GM18520 (cell line): Measurements from ENCODE around the gene ZNF71.

ENCODE experiments used
- ATAC-seq: cut with Tn5 transposase; IDR thresholded peaks from one replicate; pipeline ENCODE4 v1.9.1; 2021; ENCODE audit not compliant: unreplicated experiment

The ZNF71 gene

DNA sequence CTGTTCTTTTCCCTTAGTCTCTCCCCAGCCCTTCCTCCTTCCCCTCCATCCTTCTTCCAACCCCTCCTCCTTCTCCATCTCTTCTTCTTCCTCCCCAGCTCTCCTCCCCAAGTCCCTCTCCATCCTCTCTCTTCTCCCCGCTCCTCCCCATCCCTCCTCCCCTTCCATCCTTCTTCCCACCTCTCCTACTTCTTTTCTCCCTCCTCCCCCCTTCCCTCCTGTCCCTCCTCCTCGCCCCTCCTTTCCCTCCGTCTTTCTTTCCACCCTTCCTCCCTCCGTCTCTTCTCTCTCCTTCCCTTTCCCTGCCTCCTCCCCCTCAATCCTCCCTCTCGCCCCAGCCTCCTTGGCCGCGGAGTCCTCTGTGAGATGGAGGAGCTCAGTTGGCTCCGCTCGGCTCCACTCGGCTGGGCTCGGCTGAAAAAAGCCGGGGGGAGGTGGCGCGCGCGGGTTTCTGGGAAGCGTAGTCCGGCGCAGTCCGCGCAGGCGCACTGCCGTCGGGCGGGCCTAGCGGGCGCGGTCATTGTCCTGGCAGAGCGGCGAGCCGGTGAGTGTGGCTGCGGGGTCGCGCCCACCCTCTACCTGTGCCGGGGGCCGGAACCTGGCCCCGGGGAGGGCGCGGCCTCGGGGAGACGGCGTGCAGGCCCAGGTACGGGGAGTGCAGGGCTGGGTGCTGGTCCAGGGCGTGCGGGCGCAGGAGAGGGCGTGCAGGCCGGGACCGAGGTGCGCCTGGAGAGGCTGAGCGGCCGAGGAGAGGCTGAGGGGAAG lies at the start of gene ZNF71:
ZNF71 (plus strand) TSS at position 520 of the 765 bp plus-strand sequence. CDS start 6,257 bp downstream, outside the sequence.
- peak; percentile 67 for ATAC-seq

DNA sequence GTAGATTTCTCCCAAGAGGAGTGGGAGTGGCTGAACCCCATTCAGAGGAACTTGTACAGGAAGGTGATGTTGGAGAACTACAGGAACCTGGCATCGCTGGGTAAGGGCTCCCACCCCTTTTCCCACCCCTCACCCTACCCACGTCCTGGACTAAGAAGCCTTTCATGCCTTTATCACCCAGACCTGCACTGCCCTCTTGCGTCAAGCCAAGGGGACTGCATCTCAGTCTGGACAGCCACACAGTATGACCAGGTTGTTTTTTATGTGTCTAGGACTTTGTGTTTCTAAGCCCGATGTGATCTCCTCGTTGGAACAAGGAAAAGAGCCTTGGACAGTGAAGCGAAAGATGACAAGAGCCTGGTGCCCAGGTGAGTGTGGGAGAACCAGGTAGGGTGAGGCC lies 47.6 kb upstream of the ZNF71 start:
- ATAC-seq = no peak

DNA sequence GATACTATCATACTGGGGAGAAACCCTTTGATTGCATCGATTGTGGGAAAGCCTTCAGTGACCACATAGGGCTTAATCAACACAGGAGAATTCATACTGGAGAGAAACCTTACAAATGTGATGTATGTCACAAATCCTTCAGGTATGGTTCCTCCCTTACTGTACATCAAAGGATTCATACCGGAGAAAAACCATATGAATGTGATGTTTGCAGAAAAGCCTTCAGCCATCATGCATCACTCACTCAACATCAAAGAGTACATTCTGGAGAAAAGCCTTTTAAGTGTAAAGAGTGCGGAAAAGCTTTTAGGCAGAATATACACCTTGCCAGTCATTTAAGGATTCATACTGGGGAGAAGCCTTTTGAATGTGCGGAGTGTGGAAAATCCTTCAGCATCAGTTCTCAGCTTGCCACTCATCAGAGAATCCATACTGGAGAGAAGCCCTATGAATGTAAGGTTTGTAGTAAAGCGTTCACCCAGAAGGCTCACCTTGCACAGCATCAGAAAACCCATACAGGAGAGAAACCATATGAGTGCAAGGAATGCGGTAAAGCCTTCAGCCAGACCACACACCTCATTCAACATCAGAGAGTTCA lies 40.7 kb upstream of the ZNF71 start:
- no peak for ATAC-seq

DNA sequence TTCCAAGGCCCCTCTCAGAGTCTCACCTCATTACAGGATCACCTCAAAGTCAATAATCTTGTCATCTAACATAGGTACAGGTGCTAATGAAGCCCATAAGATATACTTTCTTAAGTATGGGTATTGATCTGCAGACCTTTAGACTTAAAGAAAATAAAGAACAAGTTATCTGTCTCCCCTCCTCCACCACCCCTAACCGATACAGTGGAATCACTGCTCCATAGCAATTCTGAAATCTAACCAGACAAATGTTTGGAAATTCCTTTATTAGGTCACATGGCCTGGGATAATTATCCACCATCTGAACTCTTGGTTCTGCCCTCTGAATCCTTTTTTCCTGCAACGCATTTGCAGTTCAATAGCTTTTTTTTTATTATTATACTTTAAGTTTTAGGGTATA lies 32.3 kb upstream of the ZNF71 start:
- ATAC-seq = no peak

DNA sequence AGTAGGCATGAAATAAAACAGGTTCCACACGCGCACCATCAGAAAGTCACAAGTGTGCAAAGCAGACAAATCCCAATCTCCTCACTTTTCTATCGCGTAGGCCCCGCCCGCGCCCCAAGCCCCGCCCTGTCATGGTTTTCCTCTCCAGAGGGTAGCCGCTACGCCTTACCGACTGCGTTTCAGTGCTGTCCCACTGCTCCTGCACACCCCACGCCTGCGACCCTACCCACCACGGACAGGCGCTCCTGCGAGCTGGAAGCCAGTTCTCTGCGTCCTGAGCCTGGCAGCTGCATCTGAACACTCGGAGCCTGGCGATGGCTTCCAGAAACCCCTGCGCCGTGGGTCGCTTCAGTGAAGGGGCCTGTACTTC lies 28.2 kb upstream of the ZNF71 start:
- ATAC-seq = no peak

DNA sequence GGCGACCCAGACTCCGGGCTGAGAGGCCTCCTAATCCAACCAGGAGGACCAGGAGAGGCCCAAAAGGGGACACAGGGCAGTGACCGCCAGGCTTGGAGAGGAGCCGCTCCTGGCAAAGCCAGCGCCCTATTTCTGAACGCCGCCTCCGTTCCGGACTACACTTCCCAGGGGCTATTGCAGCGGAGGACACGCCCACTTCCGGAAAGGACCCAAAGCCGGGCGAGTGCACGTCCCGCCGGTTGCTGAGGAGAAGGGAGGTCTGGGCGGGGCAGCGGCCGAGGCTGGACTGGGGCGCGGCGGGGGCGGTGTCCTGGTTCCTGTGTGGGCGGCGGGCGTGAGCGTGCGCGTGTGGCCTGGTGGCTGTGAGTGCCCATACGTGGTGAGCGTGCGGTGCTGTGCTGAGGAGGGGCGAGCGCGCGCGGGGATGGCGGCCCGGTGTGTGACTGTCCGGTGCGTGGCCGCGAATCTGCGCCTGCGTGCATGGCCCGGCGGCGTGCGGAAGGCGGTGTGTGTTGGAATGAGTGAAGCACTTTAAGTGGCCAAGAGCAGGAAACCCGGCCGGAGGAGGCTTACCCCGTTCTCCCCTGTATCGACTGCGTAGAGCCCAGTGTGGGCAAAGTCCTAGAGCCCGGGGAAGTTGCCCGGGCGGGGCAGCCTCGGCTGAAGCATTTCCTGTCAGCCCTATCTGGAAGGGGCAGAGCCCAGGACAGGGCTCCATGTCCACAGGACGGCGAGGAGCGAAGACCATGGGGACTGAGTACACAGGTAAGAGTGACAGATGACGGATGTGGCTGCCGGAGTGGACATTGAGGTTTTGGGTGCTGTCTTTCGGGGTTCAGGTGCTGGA lies 27.6 kb upstream of the ZNF71 start, which contains the start of gene ZNF470:
ZNF470 (plus strand) TSS at position 195 of the 847 bp plus-strand sequence. CDS start 2,844 bp downstream, outside the sequence.
- peak; percentile 80 for ATAC-seq

DNA sequence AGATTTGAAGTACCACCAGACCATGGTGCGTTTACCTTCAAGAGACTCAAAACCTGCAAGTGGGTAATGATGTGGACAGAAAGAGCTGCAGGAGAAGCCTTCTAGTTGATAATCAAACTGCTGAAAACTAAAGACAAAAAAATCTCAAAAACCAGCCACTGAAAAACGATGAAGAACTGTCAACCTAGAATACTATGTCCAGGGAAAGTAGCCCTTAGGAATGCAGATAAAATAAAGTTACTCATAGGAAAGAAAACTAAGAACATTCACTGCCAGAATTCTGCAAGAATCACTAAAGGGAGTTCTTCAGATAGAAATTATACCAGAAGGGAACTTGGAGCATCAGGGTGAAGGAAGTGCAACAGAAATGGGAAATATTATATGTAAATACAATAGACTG lies 22.5 kb upstream of the ZNF71 start:
- ATAC-seq = no peak

DNA sequence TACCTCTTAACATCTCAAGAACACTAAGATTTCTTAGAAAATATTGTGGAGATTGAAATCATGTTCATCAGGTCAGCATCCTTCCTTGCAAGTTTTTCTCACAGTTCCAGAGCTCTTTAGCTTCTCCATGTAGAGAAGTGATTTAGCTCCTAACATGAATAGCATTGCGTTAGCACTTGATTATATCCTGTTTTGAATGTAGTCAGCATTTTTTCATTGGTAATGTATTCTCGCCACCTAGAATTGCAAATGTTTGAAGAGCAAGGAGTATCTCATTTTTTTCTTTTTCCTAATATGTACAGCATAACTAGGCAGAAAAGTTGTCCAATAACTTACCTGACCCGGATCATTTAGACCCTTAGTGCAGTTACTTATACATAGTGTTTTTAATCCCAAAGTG lies 21.2 kb upstream of the ZNF71 start:
- no peak for ATAC-seq

DNA sequence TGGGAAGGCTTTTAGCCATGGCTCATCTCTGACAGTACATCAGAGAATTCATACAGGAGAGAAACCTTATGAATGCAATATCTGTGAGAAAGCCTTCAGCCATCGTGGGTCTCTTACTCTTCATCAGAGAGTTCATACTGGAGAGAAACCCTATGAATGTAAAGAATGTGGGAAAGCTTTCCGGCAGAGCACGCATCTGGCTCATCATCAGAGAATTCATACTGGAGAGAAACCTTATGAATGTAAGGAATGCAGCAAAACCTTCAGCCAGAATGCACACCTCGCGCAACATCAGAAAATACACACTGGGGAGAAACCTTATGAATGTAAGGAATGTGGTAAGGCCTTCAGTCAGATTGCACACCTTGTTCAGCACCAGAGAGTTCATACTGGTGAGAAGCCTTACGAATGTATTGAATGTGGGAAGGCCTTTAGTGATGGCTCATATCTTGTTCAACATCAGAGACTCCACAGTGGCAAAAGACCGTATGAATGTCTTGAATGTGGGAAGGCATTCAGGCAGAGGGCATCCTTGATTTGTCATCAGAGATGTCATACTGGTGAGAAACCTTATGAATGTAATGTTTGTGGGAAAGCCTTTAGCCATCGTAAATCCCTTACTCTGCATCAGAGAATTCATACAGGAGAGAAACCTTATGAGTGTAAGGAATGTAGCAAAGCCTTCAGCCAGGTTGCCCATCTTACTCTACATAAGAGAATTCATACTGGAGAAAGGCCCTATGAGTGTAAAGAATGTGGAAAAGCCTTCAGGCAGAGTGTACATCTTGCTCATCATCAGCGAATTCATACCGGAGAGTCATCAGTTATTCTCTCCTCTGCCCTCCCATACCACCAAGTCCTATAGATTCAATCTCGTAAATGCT lies 17.1 kb upstream of the ZNF71 start:
- ATAC-seq = no peak

DNA sequence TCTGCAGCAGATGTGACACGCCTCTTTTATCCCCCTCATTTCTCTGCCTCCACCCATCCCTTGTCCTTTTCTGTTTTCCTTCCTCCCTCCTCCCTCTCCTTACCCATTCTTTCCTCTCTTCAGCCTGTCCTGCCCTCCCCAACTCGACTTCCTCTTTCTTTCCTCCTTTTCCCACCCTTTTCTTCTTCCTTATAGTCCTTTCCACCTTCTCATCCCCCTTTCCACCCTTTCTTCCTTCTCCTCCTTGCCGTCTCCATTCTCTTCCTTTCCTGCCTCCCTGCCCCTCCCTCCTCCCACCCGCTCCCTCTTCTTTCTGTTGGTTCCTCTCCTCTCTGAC lies 688 bp upstream of the ZNF71 start:
- ATAC-seq = no peak

DNA sequence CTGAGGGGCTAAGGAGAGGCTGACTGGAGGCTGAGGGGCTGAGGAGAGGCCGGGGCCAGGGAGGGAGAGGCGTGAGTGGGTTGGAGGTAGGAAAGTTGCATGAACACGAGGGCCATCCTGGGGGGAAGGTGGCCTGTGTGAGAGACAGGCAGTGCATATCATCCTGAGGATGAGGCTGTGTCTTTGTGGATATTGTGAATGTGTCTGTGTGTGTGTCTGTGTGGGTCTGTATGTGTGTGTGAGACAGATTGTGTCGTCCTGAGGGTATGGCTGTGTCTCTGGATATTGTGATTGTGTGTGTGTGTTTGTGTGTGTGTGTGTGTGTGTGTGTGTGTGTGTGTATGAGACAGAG lies 422 bp downstream of the ZNF71 start:
- ATAC-seq = no peak

DNA sequence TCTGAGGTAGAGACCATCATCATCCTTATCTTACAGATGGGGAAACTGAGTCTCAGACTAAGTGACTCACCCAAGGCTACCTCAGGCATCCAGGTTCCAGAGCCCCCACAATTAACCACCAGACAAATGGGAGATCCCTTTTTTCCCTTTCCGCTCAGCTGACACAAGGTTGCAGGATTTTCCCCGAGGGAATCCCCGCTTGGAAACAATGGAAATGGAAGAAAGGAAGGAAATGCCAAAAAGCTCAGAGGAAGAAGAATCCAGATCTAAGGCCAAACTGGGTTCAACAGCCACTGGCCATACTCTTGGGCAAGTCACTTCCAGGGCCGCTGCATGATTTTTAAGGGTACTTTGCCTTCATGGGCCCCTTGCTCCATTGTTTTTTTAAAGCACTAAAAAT lies 1.6 kb downstream of the ZNF71 start:
- ATAC-seq = no peak

DNA sequence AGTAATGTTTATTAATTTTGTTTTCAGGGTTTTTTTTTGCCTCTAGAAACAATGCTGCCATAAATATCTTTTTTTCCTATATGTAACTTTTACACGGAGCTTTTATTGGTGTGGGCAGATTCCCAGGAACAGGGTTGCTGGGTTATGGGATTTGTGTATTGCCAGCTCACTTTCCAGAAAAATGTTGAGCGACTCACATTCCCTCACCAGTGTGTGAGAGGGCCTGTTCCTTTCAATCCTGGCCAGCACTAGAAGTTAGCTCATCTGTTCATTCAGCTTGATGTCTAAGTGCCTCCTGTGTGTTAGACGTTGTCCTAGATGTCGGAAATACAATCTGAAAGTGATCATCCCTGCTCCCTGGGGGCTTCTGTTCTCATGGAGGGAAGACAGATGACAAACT lies 2.6 kb downstream of the ZNF71 start:
- ATAC-seq = no peak

DNA sequence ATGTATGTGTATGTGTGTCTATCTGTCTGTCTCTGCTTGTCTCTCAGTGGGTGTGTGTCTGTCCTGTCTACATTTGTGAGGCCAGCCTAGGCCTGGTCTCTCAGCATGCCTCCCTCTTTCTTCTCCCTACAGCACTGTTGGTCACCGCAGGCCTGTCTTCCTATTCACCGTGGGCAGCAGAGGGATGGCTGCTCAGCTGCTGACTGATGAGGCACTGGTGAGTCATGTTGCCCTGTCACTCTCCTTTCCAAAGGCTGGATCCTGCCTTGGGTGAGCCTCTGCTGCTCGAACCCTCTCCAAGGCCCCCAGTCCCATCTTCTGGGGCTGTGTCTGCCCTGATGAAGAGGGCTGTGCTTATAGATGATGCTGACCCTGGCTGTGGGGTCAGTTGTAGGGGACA lies 6.3 kb downstream of the ZNF71 start:
- ATAC-seq = no peak

DNA sequence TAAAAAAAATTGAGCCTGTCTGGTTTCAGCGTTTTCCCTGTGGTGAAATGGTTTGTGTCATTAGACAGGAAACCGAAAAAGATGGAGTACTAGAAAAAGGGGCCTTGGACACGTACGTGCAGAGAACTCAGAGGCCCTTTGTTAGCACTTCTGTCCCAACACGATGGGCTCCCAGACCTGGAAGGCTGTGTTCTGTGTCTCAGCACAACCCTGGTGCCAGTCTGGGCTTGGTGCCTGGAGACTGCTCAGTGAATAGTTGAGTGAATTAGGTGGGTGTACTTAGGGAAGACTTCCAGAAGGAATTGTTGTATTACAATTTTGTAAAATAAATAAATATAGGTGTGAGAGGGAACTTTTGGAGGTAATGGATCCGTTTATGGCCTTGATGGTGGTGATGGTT lies 8.7 kb downstream of the ZNF71 start:
- no peak for ATAC-seq

DNA sequence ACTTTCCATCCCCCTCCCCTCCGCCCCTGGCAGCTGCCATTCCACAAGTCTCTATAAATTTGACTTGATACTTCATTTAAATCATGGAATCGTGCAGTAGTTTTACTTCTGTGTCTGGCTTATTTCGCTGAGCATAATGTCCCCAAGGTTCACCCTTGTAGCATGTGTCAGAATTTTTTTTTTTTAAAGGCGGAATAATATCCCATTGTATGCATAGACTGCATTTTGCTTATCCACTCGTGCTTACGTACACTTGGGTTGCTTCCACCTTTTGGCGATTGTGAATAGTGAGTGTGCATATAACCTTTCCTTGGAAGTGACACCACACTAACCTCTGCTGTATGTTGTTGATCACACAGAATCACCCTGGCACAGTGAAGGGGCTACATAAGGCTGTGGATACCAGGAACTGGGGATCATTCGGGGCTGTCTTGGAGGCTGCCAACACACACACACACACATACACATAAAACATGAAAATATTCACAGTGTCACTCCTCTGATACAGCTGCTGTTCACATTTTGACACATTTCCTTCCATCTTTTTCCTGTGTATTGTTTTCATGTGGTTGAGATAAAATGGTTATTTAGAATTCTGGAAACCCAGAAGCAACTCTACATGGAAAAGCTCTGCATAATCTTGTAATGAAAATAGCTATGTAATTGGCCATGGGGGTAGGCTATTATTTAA lies 13.3 kb downstream of the ZNF71 start:
- no peak for ATAC-seq

DNA sequence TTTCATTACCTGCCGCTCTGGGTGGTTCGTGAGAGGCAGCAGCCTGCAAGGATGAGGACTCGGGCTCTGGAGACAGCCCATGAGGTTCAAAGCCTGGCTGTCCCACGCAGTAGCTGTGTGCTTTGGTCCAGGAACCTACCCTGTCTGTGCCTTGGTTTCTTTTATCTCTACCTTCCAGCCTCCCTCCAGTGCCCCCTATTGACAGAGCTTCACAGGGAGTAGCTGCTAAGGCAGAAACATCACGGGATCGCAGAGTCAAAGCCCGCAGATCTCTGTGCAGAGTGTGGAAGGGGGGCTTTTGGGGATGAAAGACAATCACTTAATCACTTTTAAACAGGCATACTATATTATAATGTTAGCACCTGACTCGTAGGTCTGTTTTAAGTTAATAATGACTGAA lies 16.2 kb downstream of the ZNF71 start:
- ATAC-seq = no peak

DNA sequence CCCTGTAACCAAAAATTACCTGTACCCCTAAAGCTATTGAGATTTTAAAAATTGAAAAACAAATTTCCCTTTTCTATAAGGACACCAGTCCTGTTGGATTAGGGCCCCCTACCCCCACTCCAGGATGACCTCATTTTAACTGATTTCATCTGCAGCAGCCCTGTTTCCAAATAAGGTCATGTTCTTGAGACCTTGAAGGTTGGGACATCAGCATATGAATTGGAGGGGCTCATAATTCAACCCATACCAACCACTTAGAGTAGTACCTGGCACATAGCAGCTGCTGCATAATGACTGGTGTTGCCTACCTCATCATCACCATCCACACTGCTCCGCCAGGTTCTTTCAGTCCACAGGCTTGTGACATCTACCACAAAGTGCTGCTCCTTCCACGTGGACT lies 17.6 kb downstream of the ZNF71 start:
- ATAC-seq = no peak

DNA sequence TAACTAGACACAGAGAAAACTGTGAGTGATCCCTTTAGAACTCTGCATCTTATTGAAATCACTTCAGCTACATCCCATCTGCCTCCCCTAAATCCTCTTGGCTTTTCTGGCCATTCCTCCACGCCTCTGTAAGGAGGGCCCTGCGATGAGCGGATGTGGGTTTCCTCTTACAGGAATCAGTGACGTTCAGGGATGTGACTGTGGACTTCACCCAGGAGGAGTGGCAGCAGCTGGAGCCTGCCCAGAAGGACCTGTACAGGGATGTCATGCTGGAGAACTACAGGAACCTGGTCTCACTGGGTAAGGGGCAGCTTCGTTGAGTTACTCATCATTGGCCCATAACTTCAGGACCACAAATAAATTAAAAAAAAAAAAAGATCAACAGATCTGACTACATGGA lies 18.5 kb downstream of the ZNF71 start:
- no peak for ATAC-seq

DNA sequence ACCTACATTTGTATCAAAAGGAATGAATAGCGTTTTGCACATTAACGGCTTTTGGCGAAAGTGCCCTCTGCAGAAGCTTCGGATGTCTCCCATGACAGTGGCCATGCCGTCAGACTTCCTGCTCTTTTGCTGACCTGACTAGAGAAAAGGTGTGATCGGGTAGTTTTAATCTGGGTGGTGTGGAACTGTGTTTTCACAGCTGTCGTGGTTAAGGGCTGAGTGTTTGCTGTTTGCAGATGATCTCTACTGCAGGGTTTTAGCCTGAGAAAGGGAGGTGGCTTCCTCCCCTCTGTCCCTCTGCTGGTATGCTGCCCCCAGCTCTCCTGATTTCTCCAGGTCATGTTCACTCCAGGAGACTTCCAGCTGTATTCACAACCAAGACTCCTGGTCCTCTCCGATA lies 22.4 kb downstream of the ZNF71 start:
- no peak for ATAC-seq

DNA sequence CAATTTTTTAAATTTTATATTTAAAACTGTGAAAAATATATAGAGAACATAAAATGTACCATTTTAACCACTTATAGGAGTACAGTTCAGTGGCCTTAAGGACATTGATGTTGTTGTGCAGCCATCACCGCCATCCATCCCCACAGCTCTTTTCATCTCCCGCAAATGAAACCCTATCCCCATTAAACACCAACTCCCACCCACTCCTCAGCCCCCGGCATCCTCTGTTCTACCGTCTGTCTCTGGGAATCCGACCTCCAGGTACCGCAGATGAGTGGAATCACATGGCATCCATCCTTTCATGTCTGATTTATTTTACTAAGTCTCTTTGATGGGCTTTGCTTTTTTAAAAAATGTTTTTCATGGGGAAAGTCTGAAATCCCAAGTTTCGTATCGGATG lies 24.0 kb downstream of the ZNF71 start:
- ATAC-seq = no peak
